Stimulated activated CD8-positive, alpha-beta memory T cell treated with anti-CD3 and anti-CD28 coated beads, Interleukin-12 subunit alpha, Interleukin-12 subunit beta, amount 100 ng/mL, for 24 hours (primary cell): Measurements from ENCODE around the gene AUTS2.

Experiments
- DNase-seq: peaks from one replicate; pipeline ENCODE4 v3.0.0-alpha.2; 2020; ENCODE audit errors: extremely low read depth

Gene AUTS2

DNA sequence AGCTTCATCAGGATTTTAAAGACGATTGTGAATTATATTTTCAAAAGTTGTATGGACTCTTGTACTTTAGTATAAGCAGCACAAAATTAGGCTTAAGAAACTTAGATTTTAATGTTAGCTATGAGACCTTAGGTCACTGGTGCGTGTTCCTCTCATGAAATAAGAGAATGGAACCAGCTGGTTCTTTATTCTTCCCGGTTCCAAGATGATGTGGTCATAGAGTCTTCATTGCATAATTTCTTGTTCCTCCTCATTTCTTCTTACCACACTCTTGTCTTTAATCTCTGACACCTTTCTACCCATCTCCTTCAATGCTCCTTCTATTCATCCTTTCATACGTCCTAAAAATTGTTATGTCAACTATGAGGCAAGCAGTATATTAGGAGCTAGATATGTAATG lies 437.2 kb downstream of the AUTS2 start:
- DNase-seq: no peak

DNA sequence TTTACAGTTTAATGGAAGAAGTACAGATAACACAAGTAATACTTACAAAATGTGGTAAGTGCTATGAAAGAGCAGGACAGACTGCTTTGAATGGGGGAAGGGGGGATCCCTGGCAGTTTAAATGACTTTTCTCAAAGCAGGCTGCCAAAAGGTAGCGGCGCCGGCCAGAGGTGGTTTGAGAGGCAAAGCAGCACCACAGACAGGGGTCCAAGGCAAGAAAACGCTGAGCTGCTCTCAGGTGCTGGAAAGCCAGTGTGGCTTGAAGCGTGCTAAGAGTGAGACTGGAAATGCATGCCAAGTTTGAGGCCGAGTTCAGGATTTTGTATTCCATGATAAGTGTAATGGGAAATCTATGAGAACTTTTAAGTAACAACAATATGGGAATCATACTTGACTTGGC lies 437.7 kb downstream of the AUTS2 start:
- no peak for DNase-seq

DNA sequence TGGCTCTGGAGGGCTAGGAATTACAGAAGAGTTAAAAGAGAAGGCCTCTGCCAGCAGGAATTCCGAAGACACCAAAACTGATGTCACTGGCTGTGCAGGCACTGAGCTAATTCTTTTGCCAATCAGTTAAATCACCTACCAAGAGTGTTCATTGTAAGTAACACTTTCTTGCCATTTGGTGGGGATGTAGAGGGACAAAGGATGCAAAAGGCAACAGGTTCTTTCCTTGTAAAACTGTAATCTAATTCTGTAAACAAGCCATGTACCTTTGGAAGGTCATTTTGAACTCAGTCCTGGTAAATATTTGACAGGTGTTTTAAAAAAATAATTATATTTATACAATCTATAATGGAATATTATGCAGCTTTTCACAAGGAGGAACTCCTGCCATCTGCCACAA lies 438.4 kb downstream of the AUTS2 start:
- no peak for DNase-seq

DNA sequence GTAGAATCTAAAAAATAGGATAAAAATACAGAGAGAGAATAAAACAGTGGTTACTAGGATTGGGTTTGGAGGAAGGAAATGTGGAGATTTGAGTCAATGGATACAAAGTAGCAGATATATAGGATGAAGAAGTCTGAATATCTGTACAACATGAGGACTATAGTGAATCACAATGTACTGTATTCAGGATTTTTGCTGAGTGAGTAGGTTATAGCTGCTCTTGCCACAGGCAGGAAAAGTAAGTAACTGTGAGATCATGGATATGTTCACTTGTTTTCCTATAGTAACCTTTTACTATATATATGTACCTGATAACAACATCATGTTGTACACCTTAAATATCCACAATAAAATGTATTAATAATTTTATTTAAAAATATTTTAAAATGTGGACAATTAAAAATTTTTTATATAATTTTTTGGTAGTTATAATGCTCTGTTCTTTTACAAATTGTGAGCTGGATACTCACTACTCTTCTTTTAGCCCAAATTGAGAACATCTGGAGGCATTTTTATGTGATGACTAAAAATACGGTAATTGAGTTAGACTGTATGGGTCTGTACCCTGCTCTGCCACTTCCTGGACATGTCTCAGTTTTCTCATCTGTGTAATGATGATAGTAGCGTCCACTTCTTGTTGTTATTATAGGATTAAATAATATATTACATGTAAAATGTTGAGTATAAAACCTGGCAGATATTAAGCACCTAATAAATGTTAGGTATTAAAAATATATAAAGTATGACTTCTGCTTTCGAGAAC lies 439.1 kb downstream of the AUTS2 start:
- DNase-seq: no peak

DNA sequence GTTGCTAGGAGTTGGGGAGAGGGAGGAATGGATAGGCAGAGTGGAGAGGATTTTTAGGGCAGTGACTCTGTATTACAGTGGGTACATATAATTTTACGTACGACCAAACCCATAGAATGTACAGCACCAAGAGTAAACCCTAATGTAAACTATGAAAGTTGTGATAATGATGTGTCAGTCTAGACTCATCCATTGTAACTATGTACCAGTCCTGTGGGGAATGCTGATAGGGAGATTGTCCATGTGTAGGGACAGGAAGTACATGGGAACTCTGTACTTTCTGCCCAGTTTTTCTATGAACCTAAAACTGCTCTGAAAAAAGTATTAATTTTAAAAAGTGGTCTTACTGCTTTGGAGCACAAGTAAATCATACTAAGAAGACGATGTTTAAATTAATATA lies 441.8 kb downstream of the AUTS2 start:
- DNase-seq: no peak

DNA sequence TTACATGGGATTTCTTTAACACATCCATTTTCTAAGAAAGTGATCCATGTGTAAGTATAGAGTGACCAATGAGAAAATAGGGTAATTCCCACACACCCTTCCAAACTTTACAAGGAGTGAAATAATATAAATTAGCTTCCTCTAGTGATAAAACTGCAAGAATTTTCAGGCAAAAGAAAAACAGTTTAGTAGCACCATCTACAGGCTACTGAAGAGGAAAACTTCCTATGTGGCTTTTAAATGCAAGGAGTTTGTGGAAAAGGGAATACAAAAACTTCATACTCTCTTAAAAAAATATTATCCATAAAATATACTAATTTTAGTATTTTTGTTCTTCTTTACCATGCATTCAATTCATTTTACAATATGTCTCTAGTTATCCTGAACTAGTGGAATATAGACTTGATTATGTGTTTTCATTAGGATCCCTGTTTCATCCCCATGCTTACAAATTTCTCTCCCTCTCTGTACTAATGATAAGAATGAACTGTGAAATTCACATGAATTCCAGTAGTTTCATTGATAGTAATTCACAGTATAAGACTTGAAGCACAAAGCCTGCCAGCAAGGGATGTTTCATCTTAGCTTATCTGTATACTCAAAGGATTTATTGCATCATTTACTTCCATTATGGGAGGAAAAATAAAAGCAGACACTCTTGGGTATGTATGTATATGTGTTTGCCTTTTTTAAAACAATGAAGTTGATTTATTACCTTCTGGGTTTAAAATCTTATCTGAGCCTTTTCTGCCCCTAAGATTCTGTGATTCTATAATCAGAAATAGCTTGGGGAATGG lies 442.9 kb downstream of the AUTS2 start:
- no peak for DNase-seq

DNA sequence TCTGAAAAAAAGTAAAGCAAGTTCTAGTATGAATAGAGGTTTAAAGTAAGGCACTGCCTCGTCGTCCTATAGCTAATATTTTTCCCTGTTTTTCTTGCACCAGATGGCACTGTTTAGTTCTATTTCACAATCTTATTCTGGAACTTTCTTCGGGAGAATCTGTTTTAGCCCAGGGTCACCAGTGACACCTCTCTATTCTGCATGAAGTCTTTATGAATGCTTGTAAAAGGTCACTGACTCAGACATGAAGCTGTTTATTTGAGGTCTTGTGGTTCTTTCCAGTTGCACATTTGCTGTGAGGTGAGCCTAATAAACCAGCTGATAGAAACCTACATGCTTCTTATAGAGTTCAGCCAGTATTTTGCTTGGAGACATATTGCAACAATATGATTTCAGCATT lies 444.3 kb downstream of the AUTS2 start:
- DNase-seq: no peak

DNA sequence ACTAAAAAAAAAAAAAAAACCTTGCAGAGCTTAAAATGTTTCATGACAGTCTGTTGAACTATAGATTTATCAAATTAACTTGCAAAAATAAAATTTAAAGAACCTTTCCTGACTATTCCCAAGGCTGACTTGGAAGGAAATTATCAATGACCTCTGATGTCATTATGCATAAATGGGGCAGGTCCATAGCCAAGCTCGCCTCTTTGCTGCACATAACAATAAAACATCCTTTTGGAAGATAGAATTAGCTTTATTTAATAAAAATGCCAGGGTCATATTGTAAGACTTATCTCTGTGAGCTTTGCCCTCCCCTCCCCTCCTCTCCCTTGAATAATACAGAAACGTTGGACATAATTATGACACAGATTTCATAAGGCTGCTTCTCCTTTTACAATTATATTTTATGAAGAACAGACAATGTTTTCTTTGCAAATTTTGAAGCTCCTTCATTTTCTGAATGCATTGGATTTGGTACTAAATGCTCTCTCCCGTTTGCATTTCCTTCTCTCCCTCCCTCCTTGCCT lies 444.8 kb downstream of the AUTS2 start:
- no peak for DNase-seq

DNA sequence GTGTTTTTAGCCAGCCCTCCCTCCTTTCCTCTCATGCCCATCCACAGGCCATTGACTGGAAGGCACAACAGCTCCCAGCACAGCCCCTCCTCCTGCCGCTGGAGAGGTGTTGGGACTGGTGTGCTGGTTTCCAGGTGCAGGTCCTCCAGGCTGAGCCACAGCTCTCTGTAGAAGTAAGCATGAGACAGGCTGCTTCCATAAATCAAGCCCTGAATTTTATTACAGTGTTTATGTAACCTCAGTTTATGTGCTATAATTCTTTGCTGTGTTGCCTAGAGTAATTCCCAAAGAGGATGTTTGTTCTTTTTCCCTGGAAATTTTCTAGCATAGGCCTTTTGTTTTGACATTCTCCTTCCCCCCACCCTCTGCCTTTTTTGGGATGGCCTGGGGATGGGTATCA lies 445.8 kb downstream of the AUTS2 start:
- no peak for DNase-seq

DNA sequence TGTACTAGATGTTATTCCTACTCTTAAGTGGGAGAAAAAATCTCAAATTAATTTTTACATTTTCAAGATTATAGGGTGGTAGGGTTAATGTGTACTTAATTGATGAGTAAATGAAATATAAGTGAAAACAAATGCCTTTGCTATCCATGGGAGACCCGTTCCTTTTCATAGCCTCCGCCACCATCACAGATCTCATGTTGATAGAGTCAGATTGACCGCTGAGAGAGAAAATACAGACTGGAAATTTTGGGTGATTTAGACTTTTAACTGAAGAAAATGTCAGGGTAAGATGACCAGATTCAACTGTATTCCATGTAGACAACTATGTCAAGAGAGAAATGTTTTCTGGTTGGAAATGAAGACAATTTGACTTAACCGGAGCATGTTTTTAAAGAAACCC lies 446.2 kb downstream of the AUTS2 start:
- DNase-seq: no peak

DNA sequence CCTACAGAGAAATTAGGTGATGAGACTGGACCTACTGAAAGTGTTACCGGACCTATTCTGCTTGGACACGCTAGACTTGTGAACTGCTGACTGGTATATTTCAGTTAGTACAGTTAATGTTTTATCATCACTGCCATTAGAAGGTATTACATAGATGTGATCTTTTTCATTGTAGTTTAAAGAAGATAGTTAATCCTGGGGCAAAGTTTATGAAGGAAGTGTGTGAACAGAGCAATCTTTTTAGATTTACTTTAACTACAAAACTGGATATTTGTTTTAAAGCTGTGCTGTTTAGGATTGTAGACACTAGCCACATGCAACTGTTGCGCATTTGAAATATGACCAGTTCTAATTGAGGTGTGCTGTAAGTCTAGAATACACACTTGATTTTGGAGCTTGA lies 446.7 kb downstream of the AUTS2 start:
- no peak for DNase-seq

DNA sequence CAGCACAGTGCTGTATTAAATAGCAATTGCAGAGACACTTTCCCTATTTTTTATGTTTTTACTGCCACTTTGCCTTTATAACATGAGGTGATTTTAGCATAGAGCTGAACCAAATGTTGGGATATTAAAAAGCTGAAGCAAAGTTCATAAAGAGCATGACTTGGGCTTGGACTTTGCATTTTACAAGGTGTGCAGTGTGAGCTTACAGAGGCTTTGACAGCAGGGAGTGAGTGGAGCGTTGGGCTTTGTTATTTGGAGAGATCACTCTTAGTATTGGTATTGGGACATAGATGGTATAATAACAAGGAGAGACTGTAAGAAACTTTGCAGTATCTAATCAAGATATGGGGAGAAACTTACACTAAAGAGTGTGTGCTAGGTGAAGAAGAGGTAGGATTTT lies 449.1 kb downstream of the AUTS2 start:
- no peak for DNase-seq

DNA sequence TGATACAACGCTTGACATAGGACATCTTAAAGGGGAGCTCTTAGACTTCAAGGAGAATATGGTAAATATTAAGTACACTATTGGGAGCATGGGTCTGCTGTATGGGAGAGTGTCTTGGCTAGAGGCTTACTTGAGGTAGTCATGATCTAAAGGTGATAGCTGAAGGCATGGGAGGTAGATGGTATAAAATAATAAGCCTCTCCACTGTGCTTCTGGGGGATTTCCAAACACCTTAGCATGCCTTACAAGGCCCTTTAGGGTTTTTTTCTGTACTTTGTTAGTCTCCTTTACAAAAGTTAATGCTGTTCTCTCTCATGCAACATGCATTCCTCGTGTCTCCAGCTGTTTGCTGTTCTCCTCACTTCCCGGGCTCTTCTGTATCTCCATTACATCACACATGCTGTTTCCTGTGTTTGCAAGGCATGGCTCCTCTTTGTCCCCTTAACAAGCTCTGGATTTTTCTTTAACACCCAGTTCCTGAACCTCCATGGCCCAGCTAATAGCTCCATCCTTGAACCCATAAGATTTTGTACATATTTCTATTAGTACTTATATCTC lies 449.7 kb downstream of the AUTS2 start:
- no peak for DNase-seq

DNA sequence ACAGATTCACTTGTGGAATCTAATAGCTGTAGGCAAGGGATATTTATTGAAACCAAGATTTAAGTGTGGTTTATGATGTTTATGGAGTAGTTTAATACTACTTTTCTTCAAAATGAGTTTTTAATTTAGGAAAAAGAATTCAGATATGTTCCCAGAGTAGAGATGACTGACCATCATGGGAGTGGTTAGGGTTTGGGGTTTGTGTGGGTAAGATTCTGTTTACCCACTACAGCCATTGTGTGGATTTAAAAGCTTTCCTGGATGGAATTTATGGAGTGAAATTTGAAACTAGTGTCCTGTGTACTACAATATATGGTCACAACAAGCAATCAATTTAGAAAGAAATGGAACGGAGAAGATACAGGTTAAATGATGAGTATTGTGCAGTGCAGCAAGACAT lies 453.5 kb downstream of the AUTS2 start:
- DNase-seq: no peak

DNA sequence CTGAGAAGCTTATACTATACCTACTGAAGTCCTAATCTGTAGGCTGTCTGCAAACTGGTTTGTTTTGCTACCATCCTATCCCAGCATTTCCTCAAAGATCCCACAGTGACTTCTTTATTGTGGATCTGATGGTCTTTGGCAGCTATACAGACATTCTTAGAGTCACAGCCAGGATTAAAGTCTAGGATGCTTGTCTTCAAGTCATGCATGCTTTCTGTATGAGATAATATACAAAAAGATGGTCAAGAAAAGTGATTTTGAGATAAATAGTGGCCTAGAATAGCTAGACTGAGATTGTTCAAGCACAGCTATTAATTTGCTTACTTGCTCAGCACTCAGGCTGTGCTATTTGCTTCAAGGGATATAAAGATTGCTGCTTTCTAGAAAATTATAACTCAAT lies 454.4 kb downstream of the AUTS2 start:
- no peak for DNase-seq

DNA sequence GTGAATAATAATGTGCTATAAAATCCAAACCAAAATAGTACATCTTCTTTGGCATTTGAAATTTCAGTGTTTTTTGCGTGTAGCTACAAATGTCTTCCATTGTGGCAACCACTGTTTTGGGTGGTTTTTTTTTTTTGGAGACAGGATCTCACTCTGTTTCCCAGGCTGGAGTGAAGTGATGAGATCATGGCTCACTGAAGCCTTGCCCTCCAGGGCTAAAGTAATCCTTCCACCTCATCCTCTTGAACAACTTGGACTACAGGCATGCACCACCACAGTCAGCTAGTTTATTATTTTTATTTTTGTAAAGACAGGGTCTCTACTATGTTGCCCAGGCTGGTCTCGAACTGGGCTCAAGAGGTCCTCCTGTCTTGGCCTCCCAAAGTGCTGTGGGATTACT lies 455.1 kb downstream of the AUTS2 start:
- no peak for DNase-seq

DNA sequence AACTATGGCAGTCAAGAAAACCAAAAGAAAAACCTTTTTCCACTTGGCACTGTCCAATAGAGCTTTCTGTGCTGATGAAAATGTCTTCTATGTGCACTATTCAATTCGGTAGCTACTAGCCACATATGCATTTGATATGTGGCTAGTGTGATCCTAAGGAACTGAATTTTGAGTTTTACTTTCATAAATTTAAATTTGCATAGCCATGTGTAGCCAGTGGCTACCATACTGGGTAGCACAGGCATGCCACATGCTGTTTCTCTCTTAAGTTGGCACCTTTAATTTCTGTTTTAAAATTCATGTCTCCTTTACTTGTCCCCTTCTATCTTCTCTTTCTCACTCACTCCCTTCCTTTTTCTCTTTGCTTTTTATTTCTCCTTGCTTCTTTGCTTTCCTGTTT lies 455.7 kb downstream of the AUTS2 start:
- no peak for DNase-seq

DNA sequence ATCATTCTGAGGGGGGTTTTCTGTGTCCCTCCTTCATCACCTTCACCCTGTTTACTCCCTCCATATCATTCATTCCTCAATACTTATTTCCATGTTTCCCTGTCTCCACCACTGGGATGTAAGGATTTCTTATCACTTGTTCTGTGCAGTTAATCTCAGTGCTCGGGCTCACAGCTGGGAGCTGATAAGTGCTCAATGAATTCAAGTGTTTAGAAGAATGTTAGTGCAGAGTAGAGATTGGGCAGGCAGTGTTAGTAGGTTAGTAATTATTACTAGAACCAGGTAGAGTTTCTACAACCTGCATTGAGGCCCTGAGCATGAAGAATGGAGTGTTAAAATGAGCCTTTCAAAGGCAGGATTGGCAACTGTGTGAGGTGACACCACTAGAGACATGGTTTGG lies 458.1 kb downstream of the AUTS2 start:
- DNase-seq: no peak

DNA sequence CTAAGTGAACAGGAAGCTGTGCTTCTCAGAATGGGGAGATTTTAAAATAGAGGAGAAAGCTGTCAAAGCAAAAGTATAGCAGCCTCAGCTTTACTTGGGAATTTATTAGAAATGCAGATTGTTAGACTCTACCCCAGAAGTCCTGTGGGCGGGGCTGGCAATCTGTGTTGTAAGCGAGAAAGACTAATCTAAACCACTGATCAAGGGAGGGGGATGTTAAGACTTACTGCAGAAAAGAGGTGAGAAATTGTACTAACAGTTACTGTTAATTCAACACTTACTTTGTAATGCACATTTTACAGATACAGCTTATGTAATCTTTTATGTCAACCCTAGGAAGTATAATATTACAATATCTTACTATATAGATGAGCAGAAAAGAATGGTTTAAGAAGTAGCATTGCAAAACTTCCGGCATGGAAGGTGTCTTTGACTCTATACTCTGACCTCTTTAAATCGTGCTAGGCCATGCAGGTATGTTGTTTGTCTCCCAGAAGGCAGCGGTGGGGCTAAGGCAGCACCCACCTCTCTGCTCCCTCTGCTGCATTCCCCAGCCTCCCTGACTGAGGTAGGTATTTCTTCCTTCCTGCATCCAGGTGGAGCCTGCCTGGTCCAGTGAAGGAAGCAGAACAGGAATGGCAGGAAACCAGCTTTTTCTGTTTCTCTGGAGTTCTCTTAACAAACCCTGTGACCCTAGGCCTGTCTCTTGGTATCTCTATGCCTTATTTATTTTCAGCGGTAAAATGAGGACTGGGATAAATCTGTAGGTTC lies 462.2 kb downstream of the AUTS2 start:
- DNase-seq: no peak

DNA sequence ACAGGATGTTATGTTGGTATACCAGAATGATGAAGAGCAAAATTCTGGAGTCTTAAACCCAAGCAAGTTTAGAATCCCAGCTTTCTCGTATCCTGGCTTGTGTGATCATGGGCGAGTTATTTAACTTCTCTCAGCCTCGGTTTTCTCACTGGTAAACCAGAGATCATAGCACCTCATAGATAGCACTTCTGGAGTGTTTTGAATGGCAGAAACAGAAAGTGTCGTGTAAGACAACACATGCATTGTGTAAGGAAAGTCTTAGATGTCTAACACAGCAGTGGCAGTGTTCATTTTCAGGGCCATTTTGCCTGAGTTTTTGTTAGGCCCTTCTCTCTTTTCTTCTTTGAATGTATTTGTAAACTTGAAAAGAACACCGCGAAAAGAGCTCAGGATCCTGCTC lies 465.1 kb downstream of the AUTS2 start:
- no peak for DNase-seq

DNA sequence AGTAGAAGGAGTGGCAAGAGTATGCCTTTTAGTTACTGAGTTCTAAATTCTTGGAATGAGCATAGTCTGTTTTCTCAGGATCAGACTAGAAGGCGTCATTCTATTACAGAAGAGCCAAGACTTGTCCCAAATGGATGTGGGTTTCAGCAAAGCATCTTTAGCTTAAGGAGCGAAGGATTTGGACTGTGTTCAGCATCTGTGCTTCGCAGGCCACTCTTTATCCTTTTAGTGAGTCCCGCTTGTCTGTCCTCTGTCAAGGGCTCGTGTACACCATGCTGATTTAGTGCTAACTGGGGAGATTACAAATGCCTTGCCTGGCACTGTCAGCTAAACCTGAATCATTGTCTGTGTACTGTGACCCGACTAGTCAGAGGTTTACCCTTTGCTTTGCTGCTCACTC lies 465.7 kb downstream of the AUTS2 start:
- DNase-seq: no peak

DNA sequence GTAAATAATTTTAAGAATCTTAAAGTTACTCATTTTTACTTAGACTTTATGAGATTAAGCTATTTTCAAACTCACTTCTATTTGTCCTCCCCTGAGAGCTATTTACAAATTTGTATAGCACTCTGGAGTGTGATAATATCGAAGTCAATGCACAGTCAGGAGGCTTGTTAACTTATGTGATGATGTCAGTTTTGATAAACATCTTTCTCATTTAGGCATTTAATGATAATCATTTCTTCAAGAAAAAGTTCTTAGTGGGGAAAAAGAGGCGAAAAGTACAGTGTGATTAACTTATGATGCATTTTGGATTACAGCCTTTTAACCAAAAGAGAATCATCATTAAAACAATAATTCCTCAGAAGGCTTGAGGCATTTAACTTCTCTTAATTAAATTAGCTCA lies 468.6 kb downstream of the AUTS2 start:
- DNase-seq: no peak
